Measurements from ENCODE around the gene ARHGAP19.

- TF ChIP-seq, protein P1, sequence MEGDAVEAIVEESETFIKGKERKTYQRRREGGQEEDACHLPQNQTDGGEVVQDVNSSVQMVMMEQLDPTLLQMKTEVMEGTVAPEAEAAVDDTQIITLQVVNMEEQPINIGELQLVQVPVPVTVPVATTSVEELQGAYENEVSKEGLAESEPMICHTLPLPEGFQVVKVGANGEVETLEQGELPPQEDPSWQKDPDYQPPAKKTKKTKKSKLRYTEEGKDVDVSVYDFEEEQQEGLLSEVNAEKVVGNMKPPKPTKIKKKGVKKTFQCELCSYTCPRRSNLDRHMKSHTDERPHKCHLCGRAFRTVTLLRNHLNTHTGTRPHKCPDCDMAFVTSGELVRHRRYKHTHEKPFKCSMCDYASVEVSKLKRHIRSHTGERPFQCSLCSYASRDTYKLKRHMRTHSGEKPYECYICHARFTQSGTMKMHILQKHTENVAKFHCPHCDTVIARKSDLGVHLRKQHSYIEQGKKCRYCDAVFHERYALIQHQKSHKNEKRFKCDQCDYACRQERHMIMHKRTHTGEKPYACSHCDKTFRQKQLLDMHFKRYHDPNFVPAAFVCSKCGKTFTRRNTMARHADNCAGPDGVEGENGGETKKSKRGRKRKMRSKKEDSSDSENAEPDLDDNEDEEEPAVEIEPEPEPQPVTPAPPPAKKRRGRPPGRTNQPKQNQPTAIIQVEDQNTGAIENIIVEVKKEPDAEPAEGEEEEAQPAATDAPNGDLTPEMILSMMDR (IDR thresholded peaks at IDR 0.05), result peak; percentile 51 to 76 (median 70)
- TF ChIP-seq POLR2A (IDR thresholded peaks at IDR 0.05), result no peak
These were observed 13.9 kb downstream of the ARHGAP19 start for GRCh38 chr10:97278491-97278989.
